Neural progenitor cell (in vitro differentiated cells): ENCODE results near the gene ANKRD36. TPM values are rescaled to one million over a fixed set of nuclear protein-coding genes. Genes with fewer than 3 reads are reported as not detected.
"Not testable (repeated sequence)": the region's sequence is repeated elsewhere in the genome, so short reads cannot be mapped to it uniquely, and the experiment has no call there.

Source experiments
- DNase-seq: peaks from one replicate; pipeline ENCODE4 v3.0.0-alpha.2; 2016; ENCODE audit warnings: low spot score
- H2AFZ ChIP-seq: fragments of 200-600 bp; sonication (generic); replicated peaks from 2 replicates; pipeline ENCODE4 v1.6.1; 2016; ENCODE audit warnings: antibody characterized with exemption
- H3F3A ChIP-seq: fragments of 200-600 bp; sonication (generic); 2 replicates; pipeline ENCODE4 v1.6.1; 2016; ENCODE audit warnings: antibody characterized with exemption, low read depth
- H3K27ac ChIP-seq: fragments of 200-600 bp; sonication (generic); 2 replicates; pipeline ENCODE4 v1.5.1; 2016; ENCODE audit warnings: mild to moderate bottlenecking
- H3K27me3 ChIP-seq: fragments of 200-600 bp; sonication (generic); 2 replicates; pipeline ENCODE4 v1.6.1; 2016; ENCODE audit warnings: mild to moderate bottlenecking, moderate library complexity
- H3K36me3 ChIP-seq: fragments of 200-600 bp; sonication (generic); 2 replicates; pipeline ENCODE4 v1.5.1; 2016
- H3K4me1 ChIP-seq: fragments of 200-600 bp; sonication (generic); 2 replicates; pipeline ENCODE4 v1.6.1; 2016; ENCODE audit warnings: mixed run types
- H3K4me2 ChIP-seq: fragments of 200-600 bp; sonication (generic); 2 replicates; pipeline ENCODE4 v1.6.1; 2016
- H3K4me3 ChIP-seq: fragments of 200-600 bp; sonication (generic); 2 replicates; pipeline ENCODE4 v1.5.1; 2016
- H3K79me2 ChIP-seq: fragments of 200-600 bp; sonication (generic); 2 replicates; pipeline ENCODE4 v1.6.1; 2016; ENCODE audit warnings: low read depth
- H3K9ac ChIP-seq: fragments of 200-600 bp; sonication (generic); 2 replicates; pipeline ENCODE4 v1.6.1; 2016
- H3K9me3 ChIP-seq: fragments of 200-600 bp; sonication (generic); 2 replicates; pipeline ENCODE4 v1.5.1; 2016; ENCODE audit warnings: low read depth
- H4K20me1 ChIP-seq: fragments of 200-600 bp; sonication (generic); 2 replicates; pipeline ENCODE4 v1.6.1; 2016; ENCODE audit warnings: low read depth
- H3K27ac Mint-ChIP-seq: 3 replicates; pipeline ENCODE4 v1.8.0; 2021; ENCODE audit warnings: mixed read lengths
- H3K27me3 Mint-ChIP-seq: 2 replicates; pipeline ENCODE4 v1.8.0; 2022; ENCODE audit warnings: low read depth, mild to moderate bottlenecking, inconsistent platforms, moderate library complexity, mixed read lengths; ENCODE audit not compliant: insufficient read depth
- H3K36me3 Mint-ChIP-seq: 3 replicates; pipeline ENCODE4 v1.8.0; 2021; ENCODE audit warnings: mixed read lengths
- H3K4me1 Mint-ChIP-seq: 3 replicates; pipeline ENCODE4 v1.8.0; 2021; ENCODE audit warnings: mixed read lengths
- H3K4me3 Mint-ChIP-seq: 3 replicates; pipeline ENCODE4 v1.8.0; 2021; ENCODE audit warnings: mild to moderate bottlenecking, moderate library complexity, mixed read lengths
- H3K9me3 Mint-ChIP-seq: 3 replicates; pipeline ENCODE4 v1.8.0; 2020; ENCODE audit warnings: mixed read lengths
- CTCF ChIP-seq: fragments of 200-600 bp; sonication (generic); IDR thresholded peaks from 2 replicates; pipeline ENCODE4 v1.5.1; 2017; ENCODE audit warnings: antibody characterized with exemption, mild to moderate bottlenecking
- EZH2 ChIP-seq: fragments of 200-600 bp; sonication (generic); IDR thresholded peaks from 2 replicates; pipeline ENCODE4 v1.6.1; 2017; ENCODE audit warnings: antibody characterized with exemption, mild to moderate bottlenecking, moderate library complexity
- EZH2phosphoT487 ChIP-seq: fragments of 200-600 bp; sonication (generic); IDR thresholded peaks from 2 replicates; pipeline ENCODE4 v1.6.1; 2017; ENCODE audit warnings: antibody characterized with exemption
- total RNA-seq: library from RNA; depleted of rRNA; stranded (reverse); fragments of >200 nt; gene quantifications from 2 replicates; pipeline ENCODE4 v1.2.3, GENCODE V29; 2015; ENCODE audit warnings: low replicate concordance

ANKRD36 gene
- total RNA-seq, 1 donor from 2014 or later: 57.2 TPM

GRCh38 chr2:97093983-97094771, 18.8 kb upstream of the ANKRD36 start:
- DNase-seq, H3K4me3 Mint-ChIP-seq, H2AFZ ChIP-seq, H3K27ac Mint-ChIP-seq, H3F3A ChIP-seq, H3K27me3 Mint-ChIP-seq, H4K20me1 ChIP-seq, H3K79me2 ChIP-seq, H3K27ac ChIP-seq, H3K4me1 ChIP-seq, H3K9ac ChIP-seq, H3K9me3 ChIP-seq, H3K36me3 Mint-ChIP-seq, H3K36me3 ChIP-seq, H3K4me1 Mint-ChIP-seq, H3K9me3 Mint-ChIP-seq, H3K27me3 ChIP-seq: not testable (repeated sequence)
- Histone ChIP-seq H3K4me2 (peak overlapping the region; percentile 57), H3K4me3 (peak overlapping the region; percentile 49)

GRCh38 chr2:97094772-97095611, 18.0 kb upstream of the ANKRD36 start, which contains the start of gene FAHD2B:
FAHD2B (minus strand) TSS chr2:97094882; CDS start chr2:97091706, 3,176 bp downstream.
- peak within 1 kb of the TSS; percentile 86 for H3K4me3 Mint-ChIP-seq
- H3K4me2 ChIP-seq: peak within 1 kb of the TSS; percentile 87
- peak; percentile 90 for DNase-seq
- not testable (repeated sequence) for H3K27ac ChIP-seq, H3K36me3 Mint-ChIP-seq, H3K27ac Mint-ChIP-seq, H3K36me3 ChIP-seq, H3F3A ChIP-seq, H3K9me3 ChIP-seq, H3K9me3 Mint-ChIP-seq, H3K27me3 ChIP-seq, H3K4me1 ChIP-seq, H4K20me1 ChIP-seq, H3K4me1 Mint-ChIP-seq, H3K27me3 Mint-ChIP-seq, H3K79me2 ChIP-seq, H3K9ac ChIP-seq
- peak within 1 kb of the TSS; percentile 82 for H2AFZ ChIP-seq
- peak within 1 kb of the TSS; percentile 49 for H3K4me3 ChIP-seq

GRCh38 chr2:97095661-97096060, 17.3 kb upstream of the ANKRD36 start:
- no peaks in the 10 kb centered on the region for H3K79me2 ChIP-seq
- no peaks in the 10 kb centered on the region for H3K9me3 ChIP-seq
- H3K4me1 Mint-ChIP-seq: peaks cover 10% of the 10 kb centered on the region
- H3K36me3 ChIP-seq: no peaks in the 10 kb centered on the region
- TF ChIP-seq EZH2: no peak
- no peak for TF ChIP-seq CTCF
- no peak for TF ChIP-seq EZH2phosphoT487
- no peak for DNase-seq
- H3K4me1 ChIP-seq: no peaks in the 10 kb centered on the region
- H3K36me3 Mint-ChIP-seq: no peaks in the 10 kb centered on the region
- H3F3A ChIP-seq: no peaks in the 10 kb centered on the region
- no peaks in the 10 kb centered on the region for H4K20me1 ChIP-seq
- no peak overlapping the region for H2AFZ ChIP-seq
- H3K27me3 ChIP-seq: peaks cover 6% of the 10 kb centered on the region
- peak overlapping the region; percentile 86 for H3K4me3 Mint-ChIP-seq
- H3K27ac Mint-ChIP-seq: no peak overlapping the region
- peaks cover 10% of the 10 kb centered on the region for H3K27me3 Mint-ChIP-seq
- peak overlapping the region; percentile 49 for H3K4me3 ChIP-seq
- H3K4me2 ChIP-seq: peak overlapping the region; percentile 87
- H3K9ac ChIP-seq: no peak overlapping the region
- no peak overlapping the region for H3K27ac ChIP-seq
- H3K9me3 Mint-ChIP-seq: no peaks in the 10 kb centered on the region

- not testable (repeated sequence) for H3K27me3 Mint-ChIP-seq, H3K4me1 Mint-ChIP-seq, H2AFZ ChIP-seq, DNase-seq, H3K4me3 ChIP-seq, H3K27ac ChIP-seq, H3K79me2 ChIP-seq, H3K9ac ChIP-seq, H4K20me1 ChIP-seq, H3K9me3 ChIP-seq, H3K27me3 ChIP-seq, H3K36me3 Mint-ChIP-seq, H3K9me3 Mint-ChIP-seq, H3K36me3 ChIP-seq, H3K4me2 ChIP-seq, H3K4me1 ChIP-seq, H3K27ac Mint-ChIP-seq, H3F3A ChIP-seq, H3K4me3 Mint-ChIP-seq
These were observed 14.1 kb upstream of the ANKRD36 start for GRCh38 chr2:97098786-97099372.

GRCh38 chr2:97106878-97107277, 6.1 kb upstream of the ANKRD36 start:
- not testable (repeated sequence) for H3K27ac Mint-ChIP-seq, H3K9ac ChIP-seq, H3K4me1 Mint-ChIP-seq, H3K9me3 Mint-ChIP-seq, H3K4me3 Mint-ChIP-seq, H3K4me3 ChIP-seq, H3K27me3 ChIP-seq, DNase-seq, H3F3A ChIP-seq, H3K27ac ChIP-seq, H3K79me2 ChIP-seq, H3K9me3 ChIP-seq, H3K4me1 ChIP-seq, H3K36me3 Mint-ChIP-seq, H2AFZ ChIP-seq, H3K36me3 ChIP-seq, H3K27me3 Mint-ChIP-seq, H4K20me1 ChIP-seq, H3K4me2 ChIP-seq

- not testable (repeated sequence) for H3F3A ChIP-seq, H3K79me2 ChIP-seq, H3K4me3 ChIP-seq, H3K27me3 Mint-ChIP-seq, H2AFZ ChIP-seq, H3K36me3 Mint-ChIP-seq, H3K9me3 ChIP-seq, H3K27ac ChIP-seq, H3K4me1 Mint-ChIP-seq, H3K9me3 Mint-ChIP-seq, H3K4me3 Mint-ChIP-seq, H3K4me2 ChIP-seq, H3K27ac Mint-ChIP-seq, H3K9ac ChIP-seq, H3K27me3 ChIP-seq, H3K4me1 ChIP-seq, H3K36me3 ChIP-seq, DNase-seq, H4K20me1 ChIP-seq
These were observed 1.7 kb upstream of the ANKRD36 start for GRCh38 chr2:97111246-97111645.
